ENCODE measurements around the gene SF3B3. TPM values are rescaled to one million over a fixed set of nuclear protein-coding genes. Genes with fewer than 3 reads are reported as not detected.
A peak's percentile ranks its signal among the peaks of the same experiment; 100 is the strongest.

The SF3B3 gene
- 100 to 1,000 TPM; 103 to 132 (median 119) TPM for total RNA-seq

DNA sequence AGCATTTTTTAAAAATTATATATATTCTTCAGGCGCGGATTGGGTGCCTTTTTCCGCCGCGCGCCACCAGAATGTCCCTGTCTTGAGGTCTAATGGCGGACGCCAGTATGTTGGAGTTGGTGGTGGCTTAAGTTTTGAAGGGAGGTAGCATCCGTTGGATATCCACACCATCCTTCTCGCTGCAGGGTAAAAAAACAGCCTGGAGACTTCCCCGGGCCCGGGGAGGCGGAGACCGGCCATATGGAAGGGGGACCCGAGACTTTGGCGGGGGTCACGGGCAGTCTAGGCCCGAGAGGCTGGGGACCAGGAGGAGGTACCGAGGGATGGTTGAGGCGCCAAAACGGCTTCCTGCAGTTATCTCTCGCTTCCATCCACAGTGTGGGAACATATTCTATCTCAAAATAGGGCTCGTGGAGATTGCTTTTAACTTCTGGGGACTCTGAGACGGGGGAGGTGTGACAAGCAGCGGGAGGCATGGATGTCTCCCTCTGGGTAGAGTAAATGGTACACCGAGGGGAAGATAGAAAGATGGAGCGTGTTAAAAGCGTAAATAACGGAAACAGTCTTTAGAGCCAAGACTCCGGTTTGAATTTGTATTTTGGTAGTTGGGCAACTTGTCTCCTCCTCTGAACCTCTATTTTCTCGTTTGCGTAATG, at the start of gene SF3B3:
Gene SF3B3 (plus strand): TSS at position 74 of the 656 bp plus-strand sequence. CDS start 2,841 bp downstream, outside the sequence.
- Histone ChIP-seq H3K27ac (peak within 1 kb of the TSS; percentile 60 to 94 (median 86)), H3K9me3 (no peaks in the 10 kb centered on the region), H3K36me3 (peaks cover 0 to 27% (median under 1%) of the 10 kb centered on the region in 3 donors), H3K4me3 (peak within 1 kb of the TSS; percentile 69 to 83 (median 74)), H3K27me3 (no peaks in the 10 kb centered on the region), H3K4me1 (peaks cover 0 to 62% (median 25%) of the 10 kb centered on the region in 4 donors)
- 1% methylated on average over 32 of the region's 32 CpGs for WGBS, 2 donors
- peak; percentile 50 to 73 for DNase-seq (ENCODE audit: low spot score in 2 of 2)
- TF ChIP-seq EP300 (IDR thresholded peaks at IDR 0.05) (peak in 1 of 2 donors; percentile 85), POLR2A (IDR thresholded peaks at IDR 0.05) (peak in 1 of 2 donors; percentile 41)
- TF ChIP-seq, protein P1, sequence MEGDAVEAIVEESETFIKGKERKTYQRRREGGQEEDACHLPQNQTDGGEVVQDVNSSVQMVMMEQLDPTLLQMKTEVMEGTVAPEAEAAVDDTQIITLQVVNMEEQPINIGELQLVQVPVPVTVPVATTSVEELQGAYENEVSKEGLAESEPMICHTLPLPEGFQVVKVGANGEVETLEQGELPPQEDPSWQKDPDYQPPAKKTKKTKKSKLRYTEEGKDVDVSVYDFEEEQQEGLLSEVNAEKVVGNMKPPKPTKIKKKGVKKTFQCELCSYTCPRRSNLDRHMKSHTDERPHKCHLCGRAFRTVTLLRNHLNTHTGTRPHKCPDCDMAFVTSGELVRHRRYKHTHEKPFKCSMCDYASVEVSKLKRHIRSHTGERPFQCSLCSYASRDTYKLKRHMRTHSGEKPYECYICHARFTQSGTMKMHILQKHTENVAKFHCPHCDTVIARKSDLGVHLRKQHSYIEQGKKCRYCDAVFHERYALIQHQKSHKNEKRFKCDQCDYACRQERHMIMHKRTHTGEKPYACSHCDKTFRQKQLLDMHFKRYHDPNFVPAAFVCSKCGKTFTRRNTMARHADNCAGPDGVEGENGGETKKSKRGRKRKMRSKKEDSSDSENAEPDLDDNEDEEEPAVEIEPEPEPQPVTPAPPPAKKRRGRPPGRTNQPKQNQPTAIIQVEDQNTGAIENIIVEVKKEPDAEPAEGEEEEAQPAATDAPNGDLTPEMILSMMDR (IDR thresholded peaks at IDR 0.05): no peak

DNA sequence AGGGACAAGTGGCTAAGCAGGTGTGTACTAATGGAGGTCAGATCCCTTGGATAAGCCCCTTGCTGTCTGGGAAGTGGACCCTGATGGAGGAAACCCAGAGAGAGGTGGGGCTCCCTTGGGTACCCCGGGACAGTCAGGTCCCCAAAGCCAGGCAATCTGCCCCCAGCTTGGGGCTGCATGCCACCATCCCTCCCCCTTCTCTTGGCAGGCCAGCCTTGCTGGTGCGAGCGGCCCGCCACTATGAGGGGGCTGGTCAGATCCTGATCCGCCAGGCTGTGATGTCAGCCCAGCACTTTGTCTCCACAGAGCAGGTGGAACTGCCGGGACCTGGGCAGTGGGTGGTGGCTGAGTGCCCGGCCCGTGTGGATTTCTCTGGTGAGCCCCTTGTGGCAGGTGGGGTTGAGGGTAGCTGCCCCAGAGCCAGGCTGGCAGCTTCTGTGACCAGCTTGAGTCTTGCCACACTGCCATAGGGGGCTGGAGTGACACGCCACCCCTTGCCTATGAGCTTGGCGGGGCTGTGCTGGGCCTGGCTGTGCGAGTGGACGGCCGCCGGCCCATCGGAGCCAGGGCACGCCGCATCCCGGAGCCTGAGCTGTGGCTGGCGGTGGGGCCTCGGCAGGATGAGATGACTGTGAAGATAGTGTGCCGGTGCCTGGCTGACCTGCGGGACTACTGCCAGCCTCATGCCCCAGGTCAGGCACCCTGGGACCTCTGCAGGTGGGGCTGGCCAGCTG, 49.1 kb upstream of the SF3B3 start:
- no peak for DNase-seq (ENCODE audit: low spot score in 2 of 2)
- Histone ChIP-seq H3K4me1 (peaks cover 0 to 3% (median 0%) of the 10 kb centered on the region in 4 donors), H3K9me3 (no peaks in the 10 kb centered on the region), H3K27ac (no peak overlapping the region), H3K4me3 (no peak overlapping the region), H3K27me3 (no peaks in the 10 kb centered on the region), H3K36me3 (peaks cover 0 to 97% (median 0%) of the 10 kb centered on the region in 3 donors)
- WGBS, 2 donors: 90 to 94% methylated on average over 19 to 22 of the region's 22 CpGs
- TF ChIP-seq POLR2A (IDR thresholded peaks at IDR 0.05): no peak
- TF ChIP-seq, protein P1 (IDR thresholded peaks at IDR 0.05): no peak
- no peak for TF ChIP-seq EP300 (IDR thresholded peaks at IDR 0.05)

DNA sequence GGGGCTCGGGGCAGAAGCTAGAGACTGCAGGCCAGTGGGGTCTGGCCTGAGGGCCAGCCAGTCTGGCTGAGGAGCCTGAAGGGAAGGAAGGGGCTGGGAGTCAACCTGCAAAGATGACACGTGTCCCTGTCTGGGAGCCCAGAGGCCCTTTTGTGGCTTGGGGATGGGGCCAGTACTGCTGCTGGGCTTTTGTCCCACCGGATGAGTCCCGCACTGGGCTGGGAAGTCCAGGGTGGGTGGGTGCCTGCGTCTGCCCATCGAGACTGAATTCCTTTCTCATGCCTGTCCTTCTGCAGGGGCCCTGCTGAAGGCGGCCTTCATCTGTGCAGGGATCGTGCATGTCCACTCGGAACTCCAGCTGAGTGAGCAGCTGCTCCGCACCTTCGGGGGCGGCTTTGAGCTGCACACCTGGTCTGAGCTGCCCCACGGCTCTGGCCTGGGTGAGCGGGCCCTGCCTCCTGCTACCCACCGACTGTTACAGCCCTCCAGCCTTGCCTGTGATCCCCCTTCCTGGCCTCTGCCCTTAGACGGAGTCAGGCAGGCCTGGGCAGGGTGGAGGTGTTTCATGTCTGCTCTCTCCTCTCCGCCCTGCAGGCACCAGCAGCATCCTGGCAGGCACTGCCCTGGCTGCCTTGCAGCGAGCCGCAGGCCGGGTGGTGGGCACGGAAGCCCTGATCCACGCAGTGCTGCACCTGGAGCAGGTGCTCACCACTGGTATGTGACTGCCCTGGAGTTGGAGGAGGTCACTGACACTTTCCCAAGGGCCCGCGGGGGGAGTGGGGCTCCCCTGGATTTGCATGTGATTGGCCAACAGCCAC, 48.4 kb upstream of the SF3B3 start:
- DNase-seq (ENCODE audit: low spot score in 2 of 2): no peak
- peaks cover 0 to 97% (median 0%) of the 10 kb centered on the region in 3 donors for H3K36me3 ChIP-seq
- H3K4me3 ChIP-seq: no peak overlapping the region
- H3K9me3 ChIP-seq: no peaks in the 10 kb centered on the region
- TF ChIP-seq POLR2A (IDR thresholded peaks at IDR 0.05) (no peak), EP300 (IDR thresholded peaks at IDR 0.05) (no peak)
- TF ChIP-seq, protein P1 (IDR thresholded peaks at IDR 0.05): no peak
- no peaks in the 10 kb centered on the region for H3K27me3 ChIP-seq
- H3K4me1 ChIP-seq: peaks cover 0 to 3% (median 0%) of the 10 kb centered on the region in 4 donors
- WGBS, 2 donors: 76 to 77% methylated on average over 14 to 24 of the region's 24 CpGs
- H3K27ac ChIP-seq: no peak overlapping the region

DNA sequence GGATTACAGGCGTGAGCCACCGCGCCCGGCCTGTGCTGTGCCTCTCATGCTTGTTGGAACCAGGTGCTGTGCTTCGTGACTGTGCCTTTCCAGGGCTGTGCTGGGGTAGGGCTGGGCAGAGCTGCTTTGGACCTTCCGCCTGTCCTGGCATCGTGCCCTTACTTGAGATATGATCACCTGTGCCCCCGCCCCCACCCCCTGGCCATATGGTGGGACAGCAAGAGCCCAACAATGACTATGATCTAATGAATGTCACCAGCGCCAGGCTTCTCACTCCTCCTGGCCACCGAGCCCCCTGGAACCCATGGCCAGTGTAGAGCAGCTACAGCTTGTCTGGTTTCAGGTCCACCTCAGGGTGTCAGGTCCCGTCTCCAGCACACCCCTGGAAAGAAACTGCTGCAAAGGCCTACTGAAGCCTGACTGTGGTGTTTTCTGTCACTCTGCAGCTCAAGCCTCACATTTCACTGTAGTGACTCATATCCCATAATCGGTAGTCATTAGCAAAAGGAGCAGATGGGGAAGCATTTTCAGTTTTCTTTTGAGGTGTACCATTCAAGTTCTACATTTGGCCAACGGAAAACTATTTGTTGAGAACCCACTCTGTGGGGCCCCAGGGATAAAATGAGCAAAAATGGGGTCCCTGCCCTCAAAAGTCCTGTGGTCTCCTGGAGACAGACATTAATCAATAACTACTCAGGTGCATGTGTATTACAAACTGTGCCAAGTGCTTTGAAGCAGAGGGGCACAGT, 47.2 kb upstream of the SF3B3 start:
- Histone ChIP-seq H3K36me3 (peaks cover 0 to 97% (median 0%) of the 10 kb centered on the region in 3 donors), H3K4me1 (peaks cover 0 to 3% (median 0%) of the 10 kb centered on the region in 4 donors), H3K27ac (no peak overlapping the region), H3K9me3 (no peaks in the 10 kb centered on the region), H3K4me3 (no peak overlapping the region), H3K27me3 (no peaks in the 10 kb centered on the region)
- TF ChIP-seq, protein P1 (IDR thresholded peaks at IDR 0.05): no peak
- no peak for TF ChIP-seq EP300 (IDR thresholded peaks at IDR 0.05)
- no peak for TF ChIP-seq POLR2A (IDR thresholded peaks at IDR 0.05)
- WGBS, 2 donors: 86 to 88% methylated on average over 12 to 13 of the region's 13 CpGs
- DNase-seq (ENCODE audit: low spot score in 2 of 2): no peak
